GM13977 (cell line): ENCODE results near the gene ECE2.
A peak's percentile ranks its signal among the peaks of the same experiment; 100 is the strongest.

Source experiments
- DNase-seq: peaks from one replicate; pipeline ENCODE4 v3.0.0; 2012; ENCODE audit warnings: low spot score
- in situ Hi-C: fragments of 300-500 bp; cut with MboI; formaldehyde crosslinking; loops from one replicate; pipeline ENCODE4 v1.12.0; 2022; ENCODE audit warnings: low sequenced_read_pairs, low pct_unique_long_range_greater_than_20kb, mixed read lengths, inconsistent platforms; ENCODE audit not compliant: unreplicated experiment
- TF ChIP-seq, protein P1 (sequence below): IDR thresholded peaks from 2 replicates; pipeline ENCODE4 v1.5.1; 2012; ENCODE audit warnings: mild to moderate bottlenecking, control low read depth; ENCODE audit not compliant: insufficient read depth; ENCODE audit errors: extremely low read depth, missing control alignments

Gene ECE2

GRCh38 chr3:184235381-184236032 lies 40.3 kb upstream of the ECE2 start:
- in situ Hi-C loops: loop anchor here (25.0 kb wide), 1 partner anchor 348 kb away; the partner anchor contains the start of gene PARL
- no peak for DNase-seq
- TF ChIP-seq, protein P1, sequence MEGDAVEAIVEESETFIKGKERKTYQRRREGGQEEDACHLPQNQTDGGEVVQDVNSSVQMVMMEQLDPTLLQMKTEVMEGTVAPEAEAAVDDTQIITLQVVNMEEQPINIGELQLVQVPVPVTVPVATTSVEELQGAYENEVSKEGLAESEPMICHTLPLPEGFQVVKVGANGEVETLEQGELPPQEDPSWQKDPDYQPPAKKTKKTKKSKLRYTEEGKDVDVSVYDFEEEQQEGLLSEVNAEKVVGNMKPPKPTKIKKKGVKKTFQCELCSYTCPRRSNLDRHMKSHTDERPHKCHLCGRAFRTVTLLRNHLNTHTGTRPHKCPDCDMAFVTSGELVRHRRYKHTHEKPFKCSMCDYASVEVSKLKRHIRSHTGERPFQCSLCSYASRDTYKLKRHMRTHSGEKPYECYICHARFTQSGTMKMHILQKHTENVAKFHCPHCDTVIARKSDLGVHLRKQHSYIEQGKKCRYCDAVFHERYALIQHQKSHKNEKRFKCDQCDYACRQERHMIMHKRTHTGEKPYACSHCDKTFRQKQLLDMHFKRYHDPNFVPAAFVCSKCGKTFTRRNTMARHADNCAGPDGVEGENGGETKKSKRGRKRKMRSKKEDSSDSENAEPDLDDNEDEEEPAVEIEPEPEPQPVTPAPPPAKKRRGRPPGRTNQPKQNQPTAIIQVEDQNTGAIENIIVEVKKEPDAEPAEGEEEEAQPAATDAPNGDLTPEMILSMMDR: no peak

- peak; percentile 9 for DNase-seq
- TF ChIP-seq, protein P1: no peak
- in situ Hi-C loops: loop anchor here (25.0 kb wide), 1 partner anchor 349 kb away; the partner anchor contains the start of gene PARL
Measured at GRCh38 chr3:184236033-184236410, 39.8 kb upstream of the ECE2 start.

DNA sequence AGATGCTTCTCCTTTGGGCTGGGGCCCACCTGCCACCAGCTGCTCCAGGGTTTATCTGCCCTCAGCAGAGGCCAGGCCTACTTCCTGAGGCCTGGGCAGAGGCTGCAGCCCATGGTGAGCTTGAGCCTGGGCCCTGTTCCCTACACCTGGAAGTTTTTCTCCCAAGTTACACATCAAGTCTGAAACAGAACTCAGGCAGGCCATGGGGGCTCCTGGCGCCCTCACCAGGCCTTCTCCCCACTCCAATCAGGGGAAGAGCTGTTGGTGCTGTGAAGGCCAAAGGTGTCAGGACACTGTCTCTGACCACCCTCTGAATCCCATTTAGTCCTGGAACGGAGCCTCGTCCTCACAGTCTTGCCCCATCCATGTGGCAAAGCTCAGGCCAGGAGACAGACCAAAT lies 39.2 kb upstream of the ECE2 start:
- in situ Hi-C loops: loop anchor here (25.0 kb wide), 1 partner anchor 349 kb away; the partner anchor contains the start of gene PARL
- TF ChIP-seq, protein P1: no peak
- DNase-seq: peak; percentile 4

DNA sequence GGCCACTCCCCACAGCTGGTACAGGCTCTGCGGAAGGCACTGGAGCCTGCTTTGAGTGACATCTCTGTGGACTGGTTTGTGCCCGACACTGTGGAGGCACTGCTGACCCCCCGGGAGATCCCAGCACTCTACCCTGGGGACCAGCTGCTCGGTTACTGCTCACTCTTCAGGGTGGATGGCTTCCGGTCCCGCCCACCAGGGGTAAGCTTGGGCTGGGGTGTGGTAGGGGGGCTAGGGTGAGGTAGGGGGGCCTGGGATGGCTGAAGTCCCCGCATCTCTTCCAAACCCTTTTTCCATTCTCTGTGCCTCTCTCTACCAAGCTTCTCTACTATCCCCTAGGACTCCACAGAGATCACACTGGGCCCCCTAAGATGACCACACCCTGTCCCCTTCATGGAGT lies 38.6 kb upstream of the ECE2 start:
- no peak for DNase-seq
- TF ChIP-seq, protein P1: no peak
- in situ Hi-C loops: loop anchor here (25.0 kb wide), 1 partner anchor 350 kb away; the partner anchor contains the start of gene PARL

DNA sequence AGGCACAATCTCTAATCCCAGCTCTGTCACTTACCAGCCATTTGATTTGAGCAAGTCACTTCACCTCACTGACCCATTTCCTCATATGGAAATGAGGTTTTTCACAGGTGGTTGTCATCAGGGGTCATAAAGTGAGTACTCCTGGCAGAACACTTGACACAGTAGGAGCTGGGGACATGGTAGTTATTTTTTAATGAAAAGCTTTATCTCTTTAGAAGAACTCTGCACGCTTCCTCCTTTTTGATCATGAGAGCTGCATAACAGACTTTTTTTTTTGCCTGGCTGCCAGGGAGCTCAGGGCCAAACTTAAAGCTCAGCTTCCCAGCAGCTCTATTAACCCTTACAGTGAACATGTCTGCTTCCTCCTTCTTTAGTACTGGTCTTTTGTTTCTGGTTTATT lies 38.0 kb upstream of the ECE2 start:
- TF ChIP-seq, protein P1: no peak
- DNase-seq: no peak
- in situ Hi-C loops: loop anchor here (25.0 kb wide), 1 partner anchor 351 kb away; the partner anchor contains the start of gene PARL

- in situ Hi-C loops: loop anchor here (25.0 kb wide), 1 partner anchor 351 kb away; the partner anchor contains the start of gene PARL
- TF ChIP-seq, protein P1: no peak
- no peak for DNase-seq
Measured at GRCh38 chr3:184238246-184238818, 37.5 kb upstream of the ECE2 start.
